Stimulated activated CD8-positive, alpha-beta memory T cell treated with anti-CD3 and anti-CD28 coated beads, Interleukin-7, amount 100 ng/mL, for 4 hours (primary cell): ENCODE measurements around the gene RAMAC.
"Not testable (repeated sequence)": the region's sequence is repeated elsewhere in the genome, so short reads cannot be mapped to it uniquely, and the experiment has no call there.

Experiments
- DNase-seq, 2 donors: peaks; one replicate each; pipeline ENCODE4 v3.0.0-alpha.2; 2020; ENCODE audit warnings: low read depth in 2 of 2

The RAMAC gene

GRCh38 chr15:83014205-83014653, 28.2 kb downstream of the RAMAC start:
- DNase-seq = no peak

GRCh38 chr15:83015361-83015760, 29.4 kb downstream of the RAMAC start:
- DNase-seq = no peak

GRCh38 chr15:83016906-83017305, 30.9 kb downstream of the RAMAC start:
- DNase-seq = no peak

GRCh38 chr15:83018436-83018835, 32.4 kb downstream of the RAMAC start:
- no peak for DNase-seq

GRCh38 chr15:83030021-83030420, 44.0 kb downstream of the RAMAC start:
- DNase-seq = no peak

GRCh38 chr15:83031234-83031633, 45.2 kb downstream of the RAMAC start:
- not testable (repeated sequence) for DNase-seq

GRCh38 chr15:83036253-83036652, 50.2 kb downstream of the RAMAC start:
- DNase-seq = no peak

- no peak for DNase-seq
Measured at GRCh38 chr15:83039206-83039605, 53.2 kb downstream of the RAMAC start.
